Smooth muscle cell (in vitro differentiated cells): ENCODE data around the gene GDF11. TPM values are rescaled to one million over a fixed set of nuclear protein-coding genes. Genes with fewer than 3 reads are reported as not detected.

Experiments
- DNase-seq: peaks from one replicate; lab custom pipeline; 2025; ENCODE audit not compliant: unreplicated experiment; lab: John Stamatoyannopoulos, UW
- H2AFZ ChIP-seq: fragments of 200-600 bp; sonication (generic); 2 replicates; pipeline ENCODE4 v1.6.0; 2016; ENCODE audit warnings: antibody characterized with exemption, low read depth, mild to moderate bottlenecking
- H3F3A ChIP-seq: fragments of 200-600 bp; sonication (generic); 2 replicates; pipeline ENCODE4 v1.6.0; 2017; ENCODE audit warnings: antibody characterized with exemption, low read depth
- H3K27ac ChIP-seq: fragments of 200-600 bp; sonication (generic); 2 replicates; pipeline ENCODE4 v1.5.1; 2016; ENCODE audit warnings: low read depth, mild to moderate bottlenecking
- H3K27me3 ChIP-seq: fragments of 200-600 bp; sonication (generic); 2 replicates; pipeline ENCODE4 v1.6.1; 2016; ENCODE audit warnings: low read depth, mild to moderate bottlenecking
- H3K36me3 ChIP-seq: fragments of 200-600 bp; sonication (generic); 2 replicates; pipeline ENCODE4 v1.5.1; 2016; ENCODE audit warnings: low read depth
- H3K4me1 ChIP-seq: fragments of 200-600 bp; sonication (generic); 2 replicates; pipeline ENCODE4 v1.5.1; 2016; ENCODE audit warnings: low read depth
- H3K4me2 ChIP-seq: fragments of 200-600 bp; sonication (generic); 2 replicates; pipeline ENCODE4 v1.6.0; 2016; ENCODE audit warnings: mild to moderate bottlenecking
- H3K4me3 ChIP-seq: fragments of 200-600 bp; sonication (generic); 2 replicates; pipeline ENCODE4 v1.5.1; 2016; ENCODE audit warnings: mild to moderate bottlenecking
- H3K79me2 ChIP-seq: fragments of 200-600 bp; sonication (generic); 2 replicates; pipeline ENCODE4 v1.6.0; 2016; ENCODE audit warnings: low read depth, mild to moderate bottlenecking
- H3K9ac ChIP-seq: fragments of 200-600 bp; sonication (generic); 2 replicates; pipeline ENCODE4 v1.6.0; 2016; ENCODE audit warnings: low read depth
- H3K9me3 ChIP-seq: fragments of 200-600 bp; sonication (generic); replicated peaks from 2 replicates; pipeline ENCODE4 v1.5.1; 2016; ENCODE audit warnings: low read depth
- H4K20me1 ChIP-seq: fragments of 200-600 bp; sonication (generic); 2 replicates; pipeline ENCODE4 v1.6.0; 2016; ENCODE audit warnings: low read depth
- WGBS: methylation state at CpG from one replicate; pipeline ENCODE4 v1.1.7; 2016; ENCODE audit warnings: low lambda C conversion rate; 5-methylcytosine and 5-hydroxymethylcytosine counted together
- polyA plus RNA-seq: library from polyadenylated mRNA; unstranded; fragments of >200 nt; fragmentation: Nextera tagmentation; extraction: Ambion mirVana; gene quantifications from 2 replicates; pipeline ENCODE4 v1.2.1, GENCODE V29; 2016
- total RNA-seq: library from RNA; depleted of rRNA; stranded (reverse); fragments of >200 nt; gene quantifications from 2 replicates; pipeline ENCODE4 v1.2.3, GENCODE V29; 2014
- TF ChIP-seq, protein P1 (sequence below): fragments of 200-600 bp; sonication (generic); IDR thresholded peaks from 2 replicates; pipeline ENCODE4 v1.5.1; 2017; ENCODE audit warnings: borderline replicate concordance, mild to moderate bottlenecking, antibody characterized with exemption; ENCODE audit not compliant: insufficient read depth, poor library complexity, severe bottlenecking

GDF11 gene
- total and polyA plus RNA-seq, 2 experiments from 2014 or later: 2.6 to 3.5 TPM

DNA sequence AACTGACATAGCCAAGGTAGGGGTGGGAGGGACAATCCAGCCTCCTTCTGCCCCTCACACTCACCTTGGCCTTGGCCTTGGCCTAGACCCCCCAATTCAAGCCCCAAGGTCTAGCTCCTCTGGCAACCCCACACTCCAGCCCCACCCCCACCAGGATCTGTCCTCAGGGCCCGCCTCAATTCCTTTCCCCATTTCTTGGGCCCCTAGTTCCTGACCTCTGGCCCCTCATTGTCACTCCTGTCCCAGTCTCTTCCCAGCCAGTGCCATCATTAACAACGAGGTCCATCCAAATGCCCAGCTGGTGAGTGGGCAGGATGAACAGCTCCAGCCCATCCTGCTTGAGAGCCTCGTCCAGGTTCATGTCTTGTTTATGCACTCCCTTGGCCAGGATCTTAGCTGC, 6.8 kb upstream of the GDF11 start:
- Histone ChIP-seq H3K27ac (no peak overlapping the region), H3K4me1 (peaks cover 12% of the 10 kb centered on the region), H3K9ac (no peak overlapping the region), H3F3A (peaks cover 13% of the 10 kb centered on the region), H3K9me3 (no peaks in the 10 kb centered on the region), H4K20me1 (no peaks in the 10 kb centered on the region), H3K4me3 (no peak overlapping the region), H3K4me2 (no peak overlapping the region), H2AFZ (no peak overlapping the region), H3K27me3 (no peaks in the 10 kb centered on the region), H3K36me3 (no peaks in the 10 kb centered on the region), H3K79me2 (peaks cover 7% of the 10 kb centered on the region)
- 89% methylated on average over 3 of the region's 3 CpGs for WGBS
- TF ChIP-seq, protein P1, sequence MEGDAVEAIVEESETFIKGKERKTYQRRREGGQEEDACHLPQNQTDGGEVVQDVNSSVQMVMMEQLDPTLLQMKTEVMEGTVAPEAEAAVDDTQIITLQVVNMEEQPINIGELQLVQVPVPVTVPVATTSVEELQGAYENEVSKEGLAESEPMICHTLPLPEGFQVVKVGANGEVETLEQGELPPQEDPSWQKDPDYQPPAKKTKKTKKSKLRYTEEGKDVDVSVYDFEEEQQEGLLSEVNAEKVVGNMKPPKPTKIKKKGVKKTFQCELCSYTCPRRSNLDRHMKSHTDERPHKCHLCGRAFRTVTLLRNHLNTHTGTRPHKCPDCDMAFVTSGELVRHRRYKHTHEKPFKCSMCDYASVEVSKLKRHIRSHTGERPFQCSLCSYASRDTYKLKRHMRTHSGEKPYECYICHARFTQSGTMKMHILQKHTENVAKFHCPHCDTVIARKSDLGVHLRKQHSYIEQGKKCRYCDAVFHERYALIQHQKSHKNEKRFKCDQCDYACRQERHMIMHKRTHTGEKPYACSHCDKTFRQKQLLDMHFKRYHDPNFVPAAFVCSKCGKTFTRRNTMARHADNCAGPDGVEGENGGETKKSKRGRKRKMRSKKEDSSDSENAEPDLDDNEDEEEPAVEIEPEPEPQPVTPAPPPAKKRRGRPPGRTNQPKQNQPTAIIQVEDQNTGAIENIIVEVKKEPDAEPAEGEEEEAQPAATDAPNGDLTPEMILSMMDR: no peak
- DNase-seq: no peak

DNA sequence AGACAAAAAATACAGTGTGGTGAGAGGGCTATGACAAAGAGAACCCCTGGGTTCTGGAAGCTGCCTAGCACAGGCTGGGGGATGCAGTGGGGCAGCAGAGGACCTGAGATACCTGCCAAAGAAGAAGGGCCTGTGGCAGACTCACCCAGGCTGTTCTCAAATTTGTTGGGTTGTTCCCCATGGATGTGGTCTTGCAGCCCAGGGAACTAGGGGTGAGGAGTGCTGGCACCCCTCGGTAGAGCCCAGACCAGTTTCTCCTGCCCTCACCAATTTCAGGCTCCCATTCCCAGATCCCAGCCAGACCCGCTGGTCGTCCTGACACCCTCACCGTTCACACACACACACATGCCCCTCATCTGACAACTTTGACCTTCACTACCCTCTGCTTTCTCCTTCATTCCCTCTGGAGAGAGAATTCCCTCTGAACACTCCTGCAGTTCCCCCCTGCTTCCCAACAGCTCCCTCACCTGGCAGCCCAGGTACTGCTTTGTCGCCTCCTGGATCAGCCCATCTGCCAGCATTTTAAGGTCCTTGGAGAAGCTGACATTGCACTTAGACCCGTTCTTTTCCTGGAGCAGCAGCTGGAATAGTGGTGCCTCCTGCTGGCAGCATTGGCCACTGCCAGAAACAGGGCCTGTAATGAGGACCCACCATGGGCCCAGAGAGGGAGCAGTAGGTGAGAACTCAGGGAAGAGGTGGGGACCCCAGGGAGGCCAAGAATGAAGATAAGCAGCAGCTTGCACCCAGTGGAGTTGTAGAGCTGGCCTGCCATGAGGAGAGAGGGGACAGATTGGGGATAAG, 5.9 kb upstream of the GDF11 start:
- Histone ChIP-seq H3K9me3 (no peaks in the 10 kb centered on the region), H3K4me2 (peak overlapping the region; percentile 91), H4K20me1 (no peaks in the 10 kb centered on the region), H3K9ac (no peak overlapping the region), H3K36me3 (no peaks in the 10 kb centered on the region), H3K4me1 (peaks cover 14% of the 10 kb centered on the region), H3K27me3 (no peaks in the 10 kb centered on the region), H2AFZ (peak overlapping the region; percentile 81), H3F3A (peaks cover 13% of the 10 kb centered on the region), H3K27ac (peak overlapping the region; percentile 48), H3K4me3 (no peak overlapping the region), H3K79me2 (no peaks in the 10 kb centered on the region)
- TF ChIP-seq, protein P1: peak; percentile 66
- DNase-seq: no peak
- WGBS: 26% methylated on average over 6 of the region's 6 CpGs

DNA sequence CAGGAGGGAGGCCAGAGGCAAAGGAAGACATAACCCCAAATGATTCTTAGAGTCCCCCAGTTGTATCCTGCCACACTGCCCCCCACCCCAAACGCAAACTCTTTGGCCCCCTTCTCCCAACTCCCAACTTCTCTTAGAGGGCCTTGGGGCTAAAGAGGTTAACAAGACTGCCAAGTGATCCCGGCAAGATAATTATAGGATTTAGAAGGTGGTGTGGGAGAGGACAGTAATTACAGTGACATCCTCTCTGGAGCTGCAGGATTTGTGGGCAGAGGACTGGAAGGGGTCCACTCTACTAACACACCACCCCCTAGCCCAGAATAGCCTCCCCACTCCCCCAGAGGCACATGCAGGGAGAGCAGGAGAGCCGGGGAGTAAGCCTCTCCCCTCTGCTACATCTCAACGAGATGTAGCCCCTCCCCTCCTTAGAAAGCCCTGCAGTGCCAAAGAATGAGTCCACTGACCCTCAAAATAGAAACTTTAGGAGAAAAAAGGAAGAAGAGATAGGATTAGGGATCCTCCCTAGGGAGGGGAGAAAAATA, 5.3 kb upstream of the GDF11 start:
- H2AFZ ChIP-seq: peak overlapping the region; percentile 81
- no peaks in the 10 kb centered on the region for H3K9me3 ChIP-seq
- WGBS: 5% methylated on average over 4 of the region's 4 CpGs
- H4K20me1 ChIP-seq: no peaks in the 10 kb centered on the region
- H3K4me2 ChIP-seq: peak overlapping the region; percentile 91
- H3K36me3 ChIP-seq: no peaks in the 10 kb centered on the region
- H3F3A ChIP-seq: peaks cover 13% of the 10 kb centered on the region
- H3K27ac ChIP-seq: peak overlapping the region; percentile 48
- peak overlapping the region; percentile 49 for H3K9ac ChIP-seq
- H3K79me2 ChIP-seq: no peaks in the 10 kb centered on the region
- no peak for DNase-seq
- no peaks in the 10 kb centered on the region for H3K27me3 ChIP-seq
- TF ChIP-seq, protein P1: no peak
- H3K4me3 ChIP-seq: peak overlapping the region; percentile 70
- peaks cover 17% of the 10 kb centered on the region for H3K4me1 ChIP-seq
